Measurements from ENCODE around the gene RCN2.

RCN2 gene

GRCh38 chr15:76942331-76942730 is 10.8 kb downstream of the RCN2 start:
- H3K9me3 ChIP-seq (replicated peaks in 1 of 11), result peaks cover 0 to 5% (median 0%) of the 10 kb centered on the region in 11 experiments; a peak in 1 of 22 replicates
- peaks cover 0 to 11% (median 0%) of the 10 kb centered on the region in 11 experiments; a peak in 3 of 22 replicates for H4K20me1 ChIP-seq
- no peak overlapping the region for H3K9ac ChIP-seq
- no peak overlapping the region for H3K27ac ChIP-seq
- H3K4me1 ChIP-seq, result peaks cover 0 to 16% (median 7%) of the 10 kb centered on the region in 10 experiments; a peak in 8 of 20 replicates
- H3K27me3 ChIP-seq, result no peaks in the 10 kb centered on the region
- TF ChIP-seq Cebpa-rat (IDR thresholded peaks at IDR 0.05), result no peak
- H3K36me3 ChIP-seq, result peaks cover 34 to 71% (median 55%) of the 10 kb centered on the region in 11 experiments
- H3K4me3 ChIP-seq, result no peak overlapping the region
- no peak overlapping the region for H3K4me2 ChIP-seq

GRCh38 chr15:76945494-76946093 is 14.0 kb downstream of the RCN2 start:
- TF ChIP-seq Cebpa-rat (IDR thresholded peaks at IDR 0.05), result no peak
- peaks cover 0 to 5% (median 0%) of the 10 kb centered on the region in 11 experiments; a peak in 1 of 22 replicates for H3K9me3 ChIP-seq (replicated peaks in 1 of 11)
- no peak overlapping the region for H3K9ac ChIP-seq
- H3K27ac ChIP-seq, result no peak overlapping the region
- H4K20me1 ChIP-seq, result peaks cover 0 to 6% (median 0%) of the 10 kb centered on the region in 11 experiments; a peak in 1 of 22 replicates
- peaks cover 57 to 85% (median 74%) of the 10 kb centered on the region in 11 experiments for H3K36me3 ChIP-seq
- no peak overlapping the region for H3K4me2 ChIP-seq
- H3K4me3 ChIP-seq, result no peak overlapping the region
- no peaks in the 10 kb centered on the region for H3K27me3 ChIP-seq
- H3K4me1 ChIP-seq, result peaks cover 0 to 13% (median 5%) of the 10 kb centered on the region in 10 experiments; a peak in 5 of 20 replicates

- no peaks in the 10 kb centered on the region for H3K27me3 ChIP-seq
- no peak overlapping the region for H3K9ac ChIP-seq
- no peak overlapping the region for H3K27ac ChIP-seq
- no peak overlapping the region for H3K4me3 ChIP-seq
- peaks cover 0 to 5% (median 0%) of the 10 kb centered on the region in 11 experiments; a peak in 1 of 22 replicates for H3K9me3 ChIP-seq (replicated peaks in 1 of 11)
- no peak overlapping the region for H3K4me2 ChIP-seq
- no peak for TF ChIP-seq Cebpa-rat (IDR thresholded peaks at IDR 0.05)
- H4K20me1 ChIP-seq, result peaks cover 0 to 6% (median 0%) of the 10 kb centered on the region in 11 experiments; a peak in 1 of 22 replicates
- peaks cover 0 to 19% (median 5%) of the 10 kb centered on the region in 10 experiments; a peak in 7 of 20 replicates for H3K4me1 ChIP-seq
- H3K36me3 ChIP-seq, result peaks cover 65 to 96% (median 80%) of the 10 kb centered on the region in 11 experiments
These were observed 15.9 kb downstream of the RCN2 start for GRCh38 chr15:76947454-76947853.

GRCh38 chr15:76951220-76951619 is 19.7 kb downstream of the RCN2 start:
- 0 out of 22 replicates have a peak overlapping the region, but pooled peaks of 1 of the 11 experiments have one; percentile 19 for H3K4me2 ChIP-seq
- no peak overlapping the region for H3K4me3 ChIP-seq
- no peak overlapping the region for H3K27ac ChIP-seq
- no peaks in the 10 kb centered on the region for H3K27me3 ChIP-seq
- peaks cover 0 to 19% (median 4%) of the 10 kb centered on the region in 10 experiments; a peak in 5 of 20 replicates for H3K4me1 ChIP-seq
- no peaks in the 10 kb centered on the region for H3K9me3 ChIP-seq (replicated peaks in 1 of 11)
- H3K36me3 ChIP-seq, result peaks cover 40 to 59% (median 47%) of the 10 kb centered on the region in 11 experiments; a peak in 21 of 22 replicates
- TF ChIP-seq Cebpa-rat (IDR thresholded peaks at IDR 0.05), result no peak
- H3K9ac ChIP-seq, result 0 out of 22 replicates have a peak overlapping the region, but pooled peaks of 1 of the 11 experiments have one; percentile 20
- H4K20me1 ChIP-seq, result peaks cover 0 to under 1% (median 0%) of the 10 kb centered on the region in 11 experiments; a peak in 1 of 22 replicates

- H4K20me1 ChIP-seq, result no peaks in the 10 kb centered on the region
- no peak for TF ChIP-seq Cebpa-rat (IDR thresholded peaks at IDR 0.05)
- no peak overlapping the region for H3K4me2 ChIP-seq
- no peak overlapping the region for H3K27ac ChIP-seq
- no peaks in the 10 kb centered on the region for H3K27me3 ChIP-seq
- no peak overlapping the region for H3K9ac ChIP-seq
- no peak overlapping the region for H3K4me3 ChIP-seq
- peaks cover 0 to 7% (median 2%) of the 10 kb centered on the region in 10 experiments; a peak in 4 of 20 replicates for H3K4me1 ChIP-seq
- H3K36me3 ChIP-seq, result peaks cover 19 to 32% (median 23%) of the 10 kb centered on the region in 11 experiments; a peak in 20 of 22 replicates
- no peaks in the 10 kb centered on the region for H3K9me3 ChIP-seq (replicated peaks in 1 of 11)
These were observed 22.4 kb downstream of the RCN2 start for GRCh38 chr15:76953913-76954312.

- Histone ChIP-seq H3K9ac (no peak overlapping the region), H3K36me3 (peaks cover 12 to 23% (median 17%) of the 10 kb centered on the region in 11 experiments; a peak in 19 of 22 replicates), H3K4me1 (peaks cover 0 to 7% (median 2%) of the 10 kb centered on the region in 10 experiments; a peak in 4 of 20 replicates), H4K20me1 (no peaks in the 10 kb centered on the region), H3K27ac (no peak overlapping the region), H3K4me2 (no peak overlapping the region), H3K27me3 (no peaks in the 10 kb centered on the region), H3K9me3 (replicated peaks in 1 of 11) (no peaks in the 10 kb centered on the region), H3K4me3 (no peak overlapping the region)
- TF ChIP-seq Cebpa-rat (IDR thresholded peaks at IDR 0.05), result no peak
These were observed 23.2 kb downstream of the RCN2 start for GRCh38 chr15:76954744-76955143.

GRCh38 chr15:76961268-76962011 is 29.9 kb downstream of the RCN2 start:
- Histone ChIP-seq H3K4me1 (peaks cover 0 to 9% (median 5%) of the 10 kb centered on the region in 10 experiments; a peak in 7 of 20 replicates), H3K4me2 (no peak overlapping the region), H3K27me3 (no peaks in the 10 kb centered on the region), H3K9me3 (replicated peaks in 1 of 11) (no peaks in the 10 kb centered on the region), H3K27ac (no peak overlapping the region), H3K9ac (no peak overlapping the region), H4K20me1 (no peaks in the 10 kb centered on the region), H3K4me3 (no peak overlapping the region), H3K36me3 (no peaks in the 10 kb centered on the region)
- no peak for TF ChIP-seq Cebpa-rat (IDR thresholded peaks at IDR 0.05)

GRCh38 chr15:76962337-76963013 is 30.9 kb downstream of the RCN2 start:
- Histone ChIP-seq H4K20me1 (no peaks in the 10 kb centered on the region), H3K9ac (no peak overlapping the region), H3K9me3 (replicated peaks in 1 of 11) (no peaks in the 10 kb centered on the region), H3K27ac (no peak overlapping the region), H3K27me3 (no peaks in the 10 kb centered on the region), H3K4me1 (peaks cover 5 to 13% (median 9%) of the 10 kb centered on the region in 10 experiments; a peak in 15 of 20 replicates), H3K4me2 (peak overlapping the region in 4 of 11 experiments; percentile 5 to 31 (median 8); a peak in 4 of 22 replicates), H3K36me3 (no peaks in the 10 kb centered on the region), H3K4me3 (no peak overlapping the region)
- TF ChIP-seq Cebpa-rat (IDR thresholded peaks at IDR 0.05), result no peak
